IMR-90 (cell line): ENCODE measurements around the gene ACAD11. TPM values are rescaled to one million over a fixed set of nuclear protein-coding genes. Genes with fewer than 3 reads are reported as not detected.

ENCODE experiments used
- ATAC-seq: fragments of 200-7000 bp; cut with Tn5 transposase; 2 replicates; pipeline ENCODE4 v1.9.1; 2020; ENCODE audit warnings: low read depth, mild to moderate bottlenecking, moderate library complexity
- BruUV-seq: library from RNA; stranded (reverse); fragments of 400-500 nt; replicated peaks from 2 replicates; lab custom pipeline; 2021; lab: Mats Ljungman, UMichigan
- CTCF ChIA-PET: fragments of 300-600 bp; formaldehyde crosslinking; extraction: SDS; loops from one replicate; lab custom pipeline; 2021; ENCODE audit warnings: antibody characterized with exemption; lab: Yijun Ruan, JAX
- POLR2A ChIA-PET: fragments of 300-600 bp; sonication (Branson Sonifier 250); formaldehyde crosslinking; loops from one replicate; lab custom pipeline; 2022; ENCODE audit warnings: antibody characterized with exemption; ENCODE audit not compliant: unreplicated experiment; lab: Charles Lee
- DNase-seq: peaks from one replicate; pipeline ENCODE4 v3.0.0; 2013
- H2AFZ ChIP-seq: replicated peaks from 2 replicates; pipeline ENCODE3; 2013; ENCODE audit warnings: low read length, mild to moderate bottlenecking; ENCODE audit not compliant: poor library complexity
- H2AK5ac ChIP-seq: 2 replicates; pipeline ENCODE4 v1.6.1; 2013; ENCODE audit warnings: low read depth, low read length, inconsistent platforms
- H2AK9ac ChIP-seq: replicated peaks from 2 replicates; pipeline ENCODE3; 2013; ENCODE audit warnings: mild to moderate bottlenecking, low read depth, low read length, moderate library complexity; ENCODE audit not compliant: poor library complexity
- H2BK120ac ChIP-seq: 2 replicates; pipeline ENCODE4 v1.6.1; 2013; ENCODE audit warnings: low read depth, low read length, inconsistent platforms
- H2BK15ac ChIP-seq: 3 replicates; pipeline ENCODE4 v1.6.1; 2013; ENCODE audit warnings: low read depth, low read length, inconsistent platforms
- H2BK20ac ChIP-seq: 2 replicates; pipeline ENCODE4 v1.6.1; 2013; ENCODE audit warnings: low read depth, mild to moderate bottlenecking, inconsistent platforms, low read length, moderate library complexity
- H2BK5ac ChIP-seq: 2 replicates; pipeline ENCODE4 v1.6.1; 2013; ENCODE audit warnings: mild to moderate bottlenecking, low read depth, low read length, inconsistent platforms; ENCODE audit not compliant: poor library complexity, severe bottlenecking
- H3K14ac ChIP-seq: replicated peaks from 2 replicates; pipeline ENCODE4 v1.6.1; 2013; ENCODE audit warnings: low read depth, low read length, inconsistent platforms
- H3K18ac ChIP-seq: 2 replicates; pipeline ENCODE4 v1.6.1; 2013; ENCODE audit warnings: low read depth, low read length, control low read depth
- H3K23ac ChIP-seq: 2 replicates; pipeline ENCODE4 v1.6.1; 2013; ENCODE audit warnings: low read depth, low read length, inconsistent platforms
- H3K27ac ChIP-seq: 2 replicates; pipeline ENCODE4 v1.5.1; 2013; ENCODE audit warnings: mild to moderate bottlenecking, control low read depth, low read length; ENCODE audit not compliant: insufficient read depth
- H3K27me3 ChIP-seq: 2 replicates; pipeline ENCODE4 v1.6.1; 2013; ENCODE audit warnings: low read length; ENCODE audit not compliant: control insufficient read depth, insufficient read depth
- H3K36me3 ChIP-seq: 2 replicates; pipeline ENCODE4 v1.6.1; 2013; ENCODE audit warnings: low read length, mixed read lengths; ENCODE audit not compliant: control insufficient read depth, insufficient read depth
- H3K4ac ChIP-seq: 2 replicates; pipeline ENCODE4 v1.6.1; 2013; ENCODE audit warnings: low read depth, low read length, inconsistent platforms
- H3K4me1 ChIP-seq: 2 replicates; pipeline ENCODE4 v1.6.1; 2013; ENCODE audit warnings: low read length, mixed read lengths; ENCODE audit not compliant: control insufficient read depth, insufficient read depth
- H3K4me2 ChIP-seq: 2 replicates; pipeline ENCODE4 v1.6.1; 2013; ENCODE audit warnings: low read depth, mild to moderate bottlenecking, control low read depth, low read length, moderate library complexity
- H3K4me3 ChIP-seq: 2 replicates; pipeline ENCODE4 v1.5.1; 2013; ENCODE audit warnings: low read depth, mild to moderate bottlenecking, control low read depth, low read length, moderate library complexity; ENCODE audit not compliant: insufficient read depth
- H3K56ac ChIP-seq: 2 replicates; pipeline ENCODE4 v1.6.1; 2013; ENCODE audit warnings: low read length, inconsistent platforms; ENCODE audit not compliant: insufficient read depth; ENCODE audit errors: extremely low read depth
- H3K79me1 ChIP-seq, 2 experiments: 2 replicates each; pipeline ENCODE4 v1.6.1; 2013; ENCODE audit warnings: low read length in 2 of 2, inconsistent platforms in 1 of 2, low read depth in 1 of 2
- H3K9ac ChIP-seq: 2 replicates; pipeline ENCODE4 v1.6.1; 2013; ENCODE audit warnings: low read depth, low read length, control low read depth
- H3K9me1 ChIP-seq: 2 replicates; pipeline ENCODE4 v1.6.1; 2013; ENCODE audit warnings: low read length, inconsistent platforms; ENCODE audit not compliant: insufficient read depth
- H3K9me3 ChIP-seq: 2 replicates; pipeline ENCODE4 v1.6.1; 2013; ENCODE audit warnings: low read length; ENCODE audit not compliant: control insufficient read depth, insufficient read depth
- H4K20me1 ChIP-seq: 2 replicates; pipeline ENCODE4 v1.6.1; 2013; ENCODE audit warnings: low read length, inconsistent platforms; ENCODE audit not compliant: insufficient read depth
- H4K5ac ChIP-seq: 2 replicates; pipeline ENCODE4 v1.6.1; 2013; ENCODE audit warnings: mild to moderate bottlenecking, low read depth, low read length, control low read depth
- H4K8ac ChIP-seq, 2 experiments: 2 replicates each; pipeline ENCODE4 v1.6.1; 2013; ENCODE audit warnings: low read depth in 2 of 2, low read length in 2 of 2, control low read depth in 1 of 2, inconsistent platforms in 1 of 2
- H4K91ac ChIP-seq: 2 replicates; pipeline ENCODE4 v1.6.1; 2013; ENCODE audit warnings: low read depth, low read length, inconsistent platforms; ENCODE audit not compliant: insufficient read depth
- BHLHE40 ChIP-seq: fragments of 150-350 bp; IDR thresholded peaks from 2 replicates; pipeline ENCODE4 v1.6.1; 2016; ENCODE audit warnings: mild to moderate bottlenecking, low read depth, low read length
- CEBPB ChIP-seq: IDR thresholded peaks from 2 replicates; pipeline ENCODE4 v1.6.1; 2012; ENCODE audit warnings: low read depth, low read length, improper control_type of control experiment
- FOS ChIP-seq: fragments of 150-350 bp; IDR thresholded peaks from 2 replicates; pipeline ENCODE4 v1.6.1; 2016; ENCODE audit warnings: low read depth, low read length
- MAFK ChIP-seq: IDR thresholded peaks from 2 replicates; pipeline ENCODE4 v1.6.1; 2012; ENCODE audit warnings: low read depth, low read length, improper control_type of control experiment
- MAZ ChIP-seq: IDR thresholded peaks from 2 replicates; pipeline ENCODE4 v1.6.1; 2012; ENCODE audit warnings: low read depth, mild to moderate bottlenecking, low read length, improper control_type of control experiment, moderate library complexity, borderline replicate concordance
- MXI1 ChIP-seq: IDR thresholded peaks from 2 replicates; pipeline ENCODE4 v1.6.1; 2012; ENCODE audit warnings: low read depth, mild to moderate bottlenecking, low read length, moderate library complexity, borderline replicate concordance
- NFE2L2 ChIP-seq: fragments of 150-350 bp; IDR thresholded peaks from 2 replicates; pipeline ENCODE4 v1.6.1; 2016; ENCODE audit warnings: low read depth, mild to moderate bottlenecking, low read length
- POLR2A ChIP-seq: IDR thresholded peaks from 2 replicates; pipeline ENCODE4 v1.6.1; 2012; ENCODE audit warnings: mild to moderate bottlenecking, low read depth, low read length
- RAD21 ChIP-seq: IDR thresholded peaks from 2 replicates; pipeline ENCODE4 v1.6.1; 2012; ENCODE audit warnings: low read length, improper control_type of control experiment
- RCOR1 ChIP-seq: IDR thresholded peaks from 2 replicates; pipeline ENCODE4 v1.6.1; 2012; ENCODE audit warnings: mild to moderate bottlenecking, low read length, improper control_type of control experiment; ENCODE audit not compliant: insufficient replicate concordance
- RFX5 ChIP-seq: IDR thresholded peaks from 2 replicates; pipeline ENCODE4 v1.8.0; 2012; ENCODE audit warnings: low read depth, mild to moderate bottlenecking, low read length, moderate library complexity
- WGBS, 2 experiments: methylation state at CpG; one replicate each; pipeline versions ENCODE4 v1.1.5 to v1.1.7; 2013; ENCODE audit warnings: missing lambda C conversion rate in 2 of 2; ENCODE audit not compliant: insufficient read length in 1 of 2; ENCODE audit errors: extremely low coverage in 2 of 2; 5-methylcytosine and 5-hydroxymethylcytosine counted together
- dilution Hi-C: fragments of 300-500 bp; cut with HindIII; formaldehyde crosslinking; loops from one replicate; pipeline ENCODE4 v1.14.3; 2018; ENCODE audit warnings: low sequenced_read_pairs; ENCODE audit not compliant: unreplicated experiment
- in situ Hi-C: fragments of 300-500 bp; cut with MboI; formaldehyde crosslinking; loops from 3 replicates; pipeline ENCODE4 v1.14.3; 2019; ENCODE audit warnings: low sequenced_read_pairs, inconsistent platforms, mixed read lengths
- intact Hi-C: fragments of 100-400 bp; cut with micrococcal nuclease; formaldehyde crosslinking; loops from 2 replicates; pipeline ENCODE4 v1.10.0; 2022
- polyA plus RNA-seq, 3 experiments: library from polyadenylated mRNA; depleted of rRNA; stranded (reverse); fragments of >200 nt; gene quantifications; 2 replicates each; pipeline ENCODE4 v1.2.3, GENCODE V29; 2012; ENCODE audit warnings: low replicate concordance in 1 of 3
- total RNA-seq: library from RNA; depleted of rRNA; stranded (reverse); fragments of >200 nt; gene quantifications from 2 replicates; pipeline ENCODE4 v1.2.3, GENCODE V29; 2012
- TF ChIP-seq, protein P1 (sequence below): conservative IDR thresholded peaks from 2 replicates; pipeline ENCODE4 v1.5.1; 2012; ENCODE audit warnings: mild to moderate bottlenecking, low read depth, low read length, improper control_type of control experiment

The ACAD11 gene
- total and polyA plus RNA-seq, 2 of the 4 experiments (the other 2 are of a cell fraction): 16.0 to 18.8 TPM

DNA sequence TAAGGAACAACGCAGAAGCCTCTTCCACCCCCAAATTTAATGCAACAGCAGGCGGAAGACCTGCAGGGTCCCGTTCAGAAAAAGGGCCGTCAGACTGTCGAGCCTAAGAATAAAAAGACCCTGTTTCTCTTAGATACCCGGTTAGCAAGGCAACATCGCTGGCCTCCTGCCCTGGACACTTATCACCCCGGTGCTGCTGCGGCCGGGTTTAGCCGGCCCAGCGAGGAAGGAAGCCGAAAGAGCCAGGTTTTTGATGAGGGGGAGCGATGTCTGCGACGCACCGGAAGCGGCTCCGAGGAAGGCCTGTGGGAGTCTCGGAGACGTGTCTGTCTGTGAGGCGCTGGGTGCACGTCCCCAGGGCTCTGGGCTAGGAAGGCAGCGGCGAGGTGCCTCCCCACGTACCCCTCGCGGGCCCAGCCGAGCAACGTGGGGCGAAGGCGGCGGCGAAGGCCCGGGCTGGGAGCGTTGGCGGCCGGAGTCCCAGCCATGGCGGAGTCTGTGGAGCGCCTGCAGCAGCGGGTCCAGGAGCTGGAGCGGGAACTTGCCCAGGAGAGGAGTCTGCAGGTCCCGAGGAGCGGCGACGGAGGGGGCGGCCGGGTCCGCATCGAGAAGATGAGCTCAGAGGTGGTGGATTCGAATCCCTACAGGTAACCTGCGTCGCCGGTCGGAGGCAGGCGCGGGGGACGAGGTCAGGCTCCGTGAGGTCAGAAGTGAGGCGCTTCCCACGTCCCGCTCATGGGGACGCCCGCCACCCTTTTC is 622 bp upstream of the ACAD11 start, which contains the start of gene UBA5:
UBA5 (plus strand) TSS at position 278 of the 759 bp plus-strand sequence; CDS start at position 487, 209 bp downstream.
- peak within 1 kb of the TSS; percentile 73 for H2AK5ac ChIP-seq
- H3K9me3 ChIP-seq: no peaks in the 10 kb centered on the region
- peak within 1 kb of the TSS; percentile 80 for H4K5ac ChIP-seq
- peak within 1 kb of the TSS; percentile 48 for H2AK9ac ChIP-seq
- WGBS, 2 experiments: 0% methylated on average over 22 of the region's 64 CpGs; no CpG with 5 or more reads in 1 of the 2 experiments
- peak within 1 kb of the TSS; percentile 91 for H2BK5ac ChIP-seq
- peak within 1 kb of the TSS; percentile 97 for H2AFZ ChIP-seq
- POLR2A ChIA-PET: no interaction called here
- TF ChIP-seq NFE2L2 (no peak), MAFK (no peak), POLR2A (0 out of 2 replicates have a peak, but pooled peaks have one; percentile 21), RCOR1 (no peak), BHLHE40 (no peak), CEBPB (no peak), MAZ (no peak), RFX5 (no peak), RAD21 (no peak), FOS (0 out of 2 replicates have a peak, but pooled peaks have one; percentile 1), MXI1 (peak; percentile 32; the same call in 1 of the 2 replicates)
- TF ChIP-seq, protein P1, sequence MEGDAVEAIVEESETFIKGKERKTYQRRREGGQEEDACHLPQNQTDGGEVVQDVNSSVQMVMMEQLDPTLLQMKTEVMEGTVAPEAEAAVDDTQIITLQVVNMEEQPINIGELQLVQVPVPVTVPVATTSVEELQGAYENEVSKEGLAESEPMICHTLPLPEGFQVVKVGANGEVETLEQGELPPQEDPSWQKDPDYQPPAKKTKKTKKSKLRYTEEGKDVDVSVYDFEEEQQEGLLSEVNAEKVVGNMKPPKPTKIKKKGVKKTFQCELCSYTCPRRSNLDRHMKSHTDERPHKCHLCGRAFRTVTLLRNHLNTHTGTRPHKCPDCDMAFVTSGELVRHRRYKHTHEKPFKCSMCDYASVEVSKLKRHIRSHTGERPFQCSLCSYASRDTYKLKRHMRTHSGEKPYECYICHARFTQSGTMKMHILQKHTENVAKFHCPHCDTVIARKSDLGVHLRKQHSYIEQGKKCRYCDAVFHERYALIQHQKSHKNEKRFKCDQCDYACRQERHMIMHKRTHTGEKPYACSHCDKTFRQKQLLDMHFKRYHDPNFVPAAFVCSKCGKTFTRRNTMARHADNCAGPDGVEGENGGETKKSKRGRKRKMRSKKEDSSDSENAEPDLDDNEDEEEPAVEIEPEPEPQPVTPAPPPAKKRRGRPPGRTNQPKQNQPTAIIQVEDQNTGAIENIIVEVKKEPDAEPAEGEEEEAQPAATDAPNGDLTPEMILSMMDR: no peak
- intact Hi-C loops (no loop called here), in situ Hi-C loops (no loop called here), dilution Hi-C loops (no loop called here)
- H3K4me1 ChIP-seq: no peaks in the 10 kb centered on the region
- DNase-seq: peak; percentile 61
- H3K36me3 ChIP-seq: no peaks in the 10 kb centered on the region
- peaks cover 10 to 42% of the 10 kb centered on the region in 2 experiments; a peak in 3 of 4 replicates for H3K79me1 ChIP-seq
- peak within 1 kb of the TSS; percentile 73 for H4K91ac ChIP-seq
- peak within 1 kb of the TSS; percentile 88 for H3K4me2 ChIP-seq
- BruUV-seq: no TSS peak
- peak within 1 kb of the TSS; percentile 22; the same call in 2 of the 3 replicates for H2BK15ac ChIP-seq
- H3K9ac ChIP-seq: peak within 1 kb of the TSS; percentile 86
- CTCF ChIA-PET: interaction anchor here (1.0 to 1.1 kb wide), 2 partner anchors 17 to 18 kb away, joined by 3 read pairs; no protein-coding TSS in a partner anchor
- H3K56ac ChIP-seq: peak within 1 kb of the TSS; percentile 94
- H4K8ac ChIP-seq: peak within 1 kb of the TSS; percentile 81 to 92
- H3K23ac ChIP-seq: peak within 1 kb of the TSS; percentile 57
- H3K18ac ChIP-seq: peak within 1 kb of the TSS; percentile 47
- peak; percentile 68 for ATAC-seq
- H2BK120ac ChIP-seq: peak within 1 kb of the TSS; percentile 76
- H3K14ac ChIP-seq: peak within 1 kb of the TSS; percentile 70
- no peaks in the 10 kb centered on the region for H3K27me3 ChIP-seq
- H3K9me1 ChIP-seq: no peaks in the 10 kb centered on the region
- H2BK20ac ChIP-seq: 0 out of 2 replicates have a peak within 1 kb of the TSS, but pooled peaks have one; percentile 35
- H3K4ac ChIP-seq: peak within 1 kb of the TSS; percentile 82
- H3K4me3 ChIP-seq: peak within 1 kb of the TSS; percentile 84
- peak within 1 kb of the TSS; percentile 92 for H3K27ac ChIP-seq
- H4K20me1 ChIP-seq: no peaks in the 10 kb centered on the region; the same call in 1 of the 2 replicates
